AG08395 (cell line): ENCODE data around the gene C1QTNF4.
"Not testable (repeated sequence)": the region's sequence is repeated elsewhere in the genome, so short reads cannot be mapped to it uniquely, and the experiment has no call there.

Source experiments
- DNase-seq: peaks from one replicate; pipeline ENCODE4 v3.0.0; 2012; ENCODE audit warnings: mixed read lengths, low spot score

The C1QTNF4 gene

GRCh38 chr11:47593934-47594855, at the start of gene C1QTNF4:
Gene C1QTNF4, minus strand, starts transcription at chr11:47594411. Its CDS starts 3,601 bp downstream, at chr11:47590810.
- DNase-seq: no peak

GRCh38 chr11:47642099-47642855, 48.1 kb upstream of the C1QTNF4 start, which contains the start of gene MTCH2:
Gene MTCH2, minus strand, starts transcription at chr11:47642559. Its CDS starts 94 bp downstream, at chr11:47642465.
- peak; percentile 100 for DNase-seq

- no peak for DNase-seq
Measured at GRCh38 chr11:47641600-47642098, 47.4 kb upstream of the C1QTNF4 start.

- peak; percentile 6 for DNase-seq
Measured at GRCh38 chr11:47640506-47640905, 46.3 kb upstream of the C1QTNF4 start.

- not testable (repeated sequence) for DNase-seq
Measured at GRCh38 chr11:47636331-47636730, 42.1 kb upstream of the C1QTNF4 start.

GRCh38 chr11:47631473-47631872, 37.3 kb upstream of the C1QTNF4 start:
- no peak for DNase-seq

GRCh38 chr11:47628026-47628425, 33.8 kb upstream of the C1QTNF4 start:
- DNase-seq: no peak

GRCh38 chr11:47626234-47626633, 32.0 kb upstream of the C1QTNF4 start:
- no peak for DNase-seq

- no peak for DNase-seq
Measured at GRCh38 chr11:47620836-47621378, 26.7 kb upstream of the C1QTNF4 start.

- DNase-seq: peak; percentile 36
Measured at GRCh38 chr11:47617417-47617809, 23.2 kb upstream of the C1QTNF4 start.

- DNase-seq: peak; percentile 78
Measured at GRCh38 chr11:47616726-47617416, 22.7 kb upstream of the C1QTNF4 start.

GRCh38 chr11:47615249-47615648, 21.0 kb upstream of the C1QTNF4 start:
- no peak for DNase-seq

- no peak for DNase-seq
Measured at GRCh38 chr11:47611348-47611794, 17.2 kb upstream of the C1QTNF4 start.

GRCh38 chr11:47609675-47610074, 15.5 kb upstream of the C1QTNF4 start:
- DNase-seq: no peak

GRCh38 chr11:47607380-47607779, 13.2 kb upstream of the C1QTNF4 start:
- DNase-seq: peak; percentile 86

GRCh38 chr11:47606731-47607130, 12.5 kb upstream of the C1QTNF4 start:
- DNase-seq: no peak

GRCh38 chr11:47605921-47606320, 11.7 kb upstream of the C1QTNF4 start:
- no peak for DNase-seq

GRCh38 chr11:47603295-47603694, 9.1 kb upstream of the C1QTNF4 start:
- DNase-seq: peak; percentile 46

- DNase-seq: no peak
Measured at GRCh38 chr11:47599902-47600301, 5.7 kb upstream of the C1QTNF4 start.

- DNase-seq: no peak
Measured at GRCh38 chr11:47595967-47596366, 1.8 kb upstream of the C1QTNF4 start.

GRCh38 chr11:47595029-47595428, 818 bp upstream of the C1QTNF4 start:
- DNase-seq: no peak

GRCh38 chr11:47593492-47593933, 698 bp downstream of the C1QTNF4 start:
- DNase-seq: no peak
